SK-MEL-5 (cell line): ENCODE data around the gene ABCC9. TPM values are rescaled to one million over a fixed set of nuclear protein-coding genes. Genes with fewer than 3 reads are reported as not detected.
"Not testable (repeated sequence)": the region's sequence is repeated elsewhere in the genome, so short reads cannot be mapped to it uniquely, and the experiment has no call there.

Experiments used
- DNase-seq: peaks from one replicate; pipeline ENCODE4 v3.0.0-alpha.2; 2016; ENCODE audit warnings: low read depth, low spot score
- in situ Hi-C: cut with HindIII; loops from 2 replicates; pipeline ENCODE4 v1.10.0; 2016; ENCODE audit warnings: low sequenced_read_pairs, high pct_unique_total_duplicates, low pct_unique_long_range_greater_than_20kb
- total RNA-seq: library from RNA; depleted of rRNA; stranded (reverse); fragments of >200 nt; shearing (Covaris generic); gene quantifications from 2 replicates; pipeline ENCODE4 v1.2.3, GENCODE V29; 2014

Gene ABCC9
- total RNA-seq, 1 experiment from 2014 or later: not detected

DNA sequence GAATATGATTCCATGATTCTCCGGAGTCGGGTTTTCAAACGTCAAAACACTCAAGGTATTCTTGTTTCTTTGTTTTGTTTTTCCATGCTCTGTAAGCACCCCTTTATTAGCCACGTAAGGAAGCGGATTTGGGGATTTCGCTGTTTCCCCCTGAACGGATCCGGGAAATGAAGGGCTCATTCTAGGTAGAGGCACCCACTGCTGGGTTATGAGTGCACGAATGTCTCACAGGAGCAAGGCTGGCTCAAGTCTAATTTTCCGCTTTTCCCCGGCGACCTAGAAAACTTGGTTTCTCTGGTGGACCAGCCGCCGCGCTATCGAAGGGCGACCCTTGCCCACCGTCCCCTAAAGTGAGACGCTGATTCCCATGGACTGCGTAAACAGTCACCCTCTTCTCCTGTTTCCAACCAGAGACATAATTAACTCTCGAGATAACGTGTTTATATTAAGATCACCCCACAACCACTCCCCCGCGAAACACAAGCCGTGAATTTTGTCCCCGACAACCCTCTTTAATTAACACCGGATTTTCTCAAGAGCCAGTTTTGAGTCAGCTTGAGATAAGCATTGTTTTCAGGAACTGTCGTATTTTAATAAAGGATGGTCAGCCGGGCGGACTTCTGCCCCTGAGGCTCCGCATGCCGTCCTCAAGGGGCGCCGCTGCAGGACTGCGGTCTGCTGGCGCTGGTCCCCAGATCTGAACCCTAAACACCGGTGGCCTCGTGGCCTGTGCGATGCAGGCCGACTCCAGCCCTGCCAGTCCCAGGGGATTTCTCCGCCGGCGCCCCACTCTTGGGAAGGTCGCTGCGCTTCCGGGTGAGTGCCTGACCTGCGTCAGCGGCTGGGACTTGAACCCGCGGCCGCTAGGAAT lies 515 bp upstream of the ABCC9 start:
- no peak for DNase-seq
- in situ Hi-C loops: no loop called here

DNA sequence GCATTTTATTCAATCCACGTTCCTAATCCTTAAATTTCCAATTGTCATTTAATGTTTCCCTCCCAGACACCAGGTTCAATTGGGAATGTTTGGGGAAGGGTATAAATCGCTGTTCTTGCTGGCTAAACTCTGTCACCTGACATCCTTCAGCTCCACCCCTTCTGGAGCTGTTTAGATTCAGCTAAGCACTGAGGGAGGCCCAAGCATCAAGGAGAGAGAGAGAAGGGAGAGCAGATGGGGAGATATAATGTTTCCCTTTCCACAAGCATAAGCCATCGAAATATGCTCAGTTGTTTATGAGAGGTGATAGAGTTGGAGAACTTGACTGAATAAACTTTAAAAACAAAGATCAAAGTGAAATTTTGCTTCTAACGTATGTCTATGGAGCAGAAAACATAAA lies 1.8 kb downstream of the ABCC9 start:
- no peak for DNase-seq
- in situ Hi-C loops: no loop called here

DNA sequence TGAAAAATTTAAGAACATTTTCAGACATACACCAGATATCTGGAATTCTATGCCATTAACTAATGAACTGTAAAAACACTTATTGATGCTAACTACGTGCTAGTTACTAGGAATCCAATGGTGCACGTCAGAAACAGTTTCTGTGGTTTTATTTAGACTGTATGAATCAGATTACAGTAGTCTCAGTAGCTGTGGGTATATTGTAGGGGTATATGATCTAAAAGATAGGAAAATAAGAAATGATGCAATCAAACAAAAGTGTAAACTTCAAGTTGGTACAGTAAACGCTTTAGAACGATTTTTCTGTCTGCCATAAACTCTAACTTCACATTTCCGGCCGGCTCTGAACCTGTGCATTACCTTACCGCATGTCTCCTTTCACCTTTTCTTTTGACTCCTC lies 2.3 kb downstream of the ABCC9 start:
- in situ Hi-C loops: no loop called here
- DNase-seq: no peak

DNA sequence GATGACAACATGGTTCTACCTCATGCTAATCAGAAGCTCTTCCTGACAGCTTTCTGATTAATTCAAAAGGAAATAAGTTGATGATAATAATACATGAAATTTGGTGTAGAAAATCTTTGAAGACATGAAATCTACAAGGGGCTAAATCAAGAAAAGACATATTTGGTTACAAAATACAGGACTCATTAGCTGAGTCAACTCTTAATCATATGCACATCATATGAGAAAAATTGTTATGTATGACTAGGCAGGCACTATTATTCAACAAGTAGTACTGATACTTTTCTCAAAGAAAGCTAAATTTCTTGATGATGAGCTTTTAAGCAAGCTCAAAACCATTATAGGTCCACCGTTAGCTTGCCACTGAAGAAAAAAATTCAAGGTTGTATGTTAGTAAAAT lies 7.1 kb downstream of the ABCC9 start:
- in situ Hi-C loops: no loop called here
- DNase-seq: no peak

DNA sequence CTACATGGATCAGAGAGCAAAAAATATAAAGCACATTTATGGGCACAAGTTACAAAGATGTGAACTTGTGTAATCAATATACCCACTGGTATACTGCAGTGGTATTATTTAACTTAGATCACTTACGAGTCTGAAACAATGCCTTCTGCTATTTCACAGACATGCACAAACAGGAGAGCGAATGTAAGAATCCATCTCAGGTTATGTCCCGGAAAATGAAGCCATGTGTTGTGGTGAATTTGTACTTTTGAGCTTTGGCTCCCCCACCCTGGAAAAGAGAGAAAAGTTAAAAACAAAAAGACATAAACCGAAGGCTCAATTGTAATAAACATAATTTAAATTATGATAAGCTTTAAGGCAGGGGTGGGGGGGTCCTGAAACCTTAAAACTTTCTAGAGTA lies 7.6 kb downstream of the ABCC9 start:
- DNase-seq: no peak
- in situ Hi-C loops: no loop called here

DNA sequence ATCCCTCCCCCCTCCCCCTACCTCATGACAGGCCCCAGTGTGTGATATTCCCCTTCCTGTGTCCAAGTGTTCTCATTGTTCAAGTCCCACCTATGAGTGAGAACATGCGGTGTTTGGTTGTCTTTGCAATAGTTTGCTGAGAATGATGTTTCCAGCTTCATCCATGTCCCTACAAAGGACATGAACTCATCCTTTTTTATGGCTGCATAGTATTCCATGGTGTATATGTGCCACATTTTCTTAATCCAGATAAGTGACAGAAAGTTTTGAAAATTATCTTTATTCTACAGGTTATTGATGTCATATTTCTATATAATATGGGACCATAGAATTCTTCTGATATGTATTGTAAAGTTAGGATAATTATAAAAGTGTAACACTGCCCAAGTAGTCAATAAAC lies 11.3 kb downstream of the ABCC9 start:
- in situ Hi-C loops, DNase-seq: not testable (repeated sequence)

DNA sequence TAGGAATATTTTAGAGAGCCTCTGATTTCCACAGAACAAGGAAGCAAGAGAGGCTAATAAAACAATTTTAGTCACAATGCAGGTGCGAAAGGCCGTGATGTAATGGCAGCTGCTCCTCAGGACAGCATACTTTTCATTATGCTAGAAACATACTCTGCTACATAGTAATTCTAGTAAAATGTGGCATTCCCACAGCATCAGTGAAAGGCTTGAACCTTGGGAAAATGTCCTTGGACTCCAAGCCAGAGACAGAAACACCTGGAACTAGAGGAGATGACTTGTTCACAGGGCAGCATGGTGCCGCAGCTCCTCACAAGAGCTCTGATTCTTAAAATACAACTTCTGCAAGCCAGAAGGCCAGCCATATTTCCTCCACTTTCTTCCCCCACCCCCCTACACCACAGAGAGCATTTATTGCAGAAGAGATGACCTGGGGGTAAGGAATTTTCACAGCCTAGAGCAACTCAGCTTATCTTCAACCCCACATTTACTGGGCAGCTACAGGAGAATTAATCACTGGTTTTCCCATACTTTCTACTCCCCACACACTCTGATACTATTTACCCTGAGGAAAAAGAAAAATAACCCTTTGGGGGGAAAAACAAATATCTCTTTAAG lies 15.8 kb downstream of the ABCC9 start:
- in situ Hi-C loops: no loop called here
- DNase-seq: no peak

DNA sequence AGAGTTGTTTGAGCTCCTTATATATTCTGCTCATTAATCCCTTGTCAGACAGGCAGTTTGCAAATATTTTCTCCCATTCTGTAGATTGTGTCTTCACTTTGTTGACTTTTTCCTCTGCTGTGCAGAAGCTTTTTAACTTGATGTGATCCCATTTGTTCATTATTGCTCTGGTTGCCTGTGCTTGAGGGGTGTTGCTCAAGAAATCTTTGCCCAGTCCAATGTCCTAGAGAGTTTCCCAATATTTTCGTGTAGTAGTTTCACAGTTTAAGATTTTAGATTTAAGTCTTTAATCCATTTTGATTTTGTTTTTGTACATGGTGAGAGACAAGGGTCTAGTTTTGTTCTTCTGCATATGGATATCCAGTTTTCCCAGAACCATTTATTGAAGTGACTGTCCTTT lies 19.8 kb downstream of the ABCC9 start:
- in situ Hi-C loops: no loop called here
- DNase-seq: no peak

DNA sequence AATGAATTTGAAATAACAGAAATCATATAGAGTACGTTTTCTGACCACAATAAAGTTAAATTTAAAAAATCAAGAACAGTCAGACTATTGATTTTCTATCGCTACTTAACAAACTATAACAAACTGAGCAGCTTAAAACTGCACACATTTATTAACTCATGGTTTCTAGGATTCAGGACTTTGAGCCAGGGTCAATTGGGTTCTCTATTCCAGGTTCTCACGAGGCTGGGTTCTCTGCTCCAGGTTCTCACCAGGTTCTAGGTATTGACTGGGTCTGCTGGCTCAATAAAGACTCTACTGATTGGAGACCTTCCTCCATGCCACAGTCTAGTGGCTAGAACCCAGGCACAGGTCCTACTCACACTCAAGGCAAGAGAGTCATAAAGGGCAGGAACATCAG lies 22.8 kb downstream of the ABCC9 start:
- DNase-seq: no peak
- in situ Hi-C loops: no loop called here

DNA sequence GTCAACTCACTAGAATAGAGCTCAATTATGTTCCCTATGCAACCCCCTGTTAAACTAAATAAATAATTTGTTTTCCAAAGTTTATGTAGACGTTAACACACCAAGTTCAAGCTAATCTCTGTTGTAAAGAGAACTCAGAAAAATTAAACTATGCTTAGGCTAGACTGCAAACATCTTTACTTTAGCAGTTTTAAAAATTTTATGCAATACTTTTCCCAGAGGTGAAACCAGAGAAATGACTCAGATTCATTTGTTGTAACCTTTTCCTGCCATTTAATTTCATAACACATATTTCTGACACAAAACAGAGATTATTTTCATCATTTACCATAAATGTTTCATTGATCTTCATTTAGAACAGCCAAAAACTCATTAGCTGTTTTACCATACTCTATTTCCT lies 27.4 kb downstream of the ABCC9 start:
- DNase-seq: no peak
- in situ Hi-C loops: no loop called here

DNA sequence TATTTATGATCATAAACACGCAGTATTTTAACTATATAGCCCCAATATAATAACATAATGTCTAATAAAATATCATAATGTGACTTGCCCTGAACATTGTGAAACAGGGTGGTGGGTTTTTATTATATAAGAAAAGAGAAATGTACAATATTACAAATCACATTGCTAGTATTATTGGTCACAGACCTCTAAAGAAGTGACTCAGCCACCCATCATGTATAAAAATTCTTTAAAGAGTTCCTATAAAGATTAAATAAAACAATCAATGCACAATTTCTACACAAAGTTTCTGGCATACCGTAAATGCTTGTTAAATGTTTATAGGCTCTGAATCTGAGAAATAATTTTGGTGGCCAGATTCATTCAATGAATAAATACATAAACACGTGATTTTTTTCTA lies 28.9 kb downstream of the ABCC9 start:
- DNase-seq: no peak
- in situ Hi-C loops: no loop called here

DNA sequence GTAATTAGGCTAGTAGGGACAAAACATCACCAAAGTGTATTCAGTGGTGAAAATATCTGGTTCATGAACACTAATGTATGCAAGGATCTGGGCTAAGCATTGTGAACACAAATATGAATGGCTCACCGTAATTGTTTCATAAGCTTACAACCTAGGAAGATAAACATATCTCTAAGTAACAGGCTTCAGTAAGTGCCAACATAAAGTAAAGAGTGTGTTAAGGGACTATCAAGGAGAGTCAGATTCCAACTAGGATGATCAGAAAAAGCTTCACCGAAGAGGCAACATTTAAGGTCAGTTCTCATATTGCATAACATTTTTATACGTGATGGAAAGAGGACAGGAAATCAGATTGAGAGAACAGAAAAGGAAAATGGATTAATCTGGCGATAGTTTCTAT lies 29.4 kb downstream of the ABCC9 start:
- DNase-seq: no peak
- in situ Hi-C loops: no loop called here

DNA sequence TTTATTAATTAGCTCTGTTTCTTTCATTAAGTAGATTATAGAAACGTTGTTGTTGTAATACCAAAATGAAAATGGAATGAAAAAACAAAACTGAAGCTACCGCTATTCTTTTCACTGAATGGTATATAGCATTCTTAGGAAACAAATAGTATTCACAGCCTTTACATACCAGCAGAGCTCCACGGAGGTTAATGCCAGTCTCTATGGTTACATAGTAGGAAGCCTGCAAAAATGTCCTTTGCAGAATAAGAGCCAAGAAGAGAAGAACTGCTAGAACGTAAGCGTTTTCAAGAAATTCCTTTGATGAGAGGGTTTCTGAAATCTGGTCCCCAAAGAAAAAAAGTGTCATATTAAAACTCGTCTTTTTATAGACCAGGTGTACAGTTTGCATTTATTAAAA lies 30.6 kb downstream of the ABCC9 start:
- in situ Hi-C loops: no loop called here

DNA sequence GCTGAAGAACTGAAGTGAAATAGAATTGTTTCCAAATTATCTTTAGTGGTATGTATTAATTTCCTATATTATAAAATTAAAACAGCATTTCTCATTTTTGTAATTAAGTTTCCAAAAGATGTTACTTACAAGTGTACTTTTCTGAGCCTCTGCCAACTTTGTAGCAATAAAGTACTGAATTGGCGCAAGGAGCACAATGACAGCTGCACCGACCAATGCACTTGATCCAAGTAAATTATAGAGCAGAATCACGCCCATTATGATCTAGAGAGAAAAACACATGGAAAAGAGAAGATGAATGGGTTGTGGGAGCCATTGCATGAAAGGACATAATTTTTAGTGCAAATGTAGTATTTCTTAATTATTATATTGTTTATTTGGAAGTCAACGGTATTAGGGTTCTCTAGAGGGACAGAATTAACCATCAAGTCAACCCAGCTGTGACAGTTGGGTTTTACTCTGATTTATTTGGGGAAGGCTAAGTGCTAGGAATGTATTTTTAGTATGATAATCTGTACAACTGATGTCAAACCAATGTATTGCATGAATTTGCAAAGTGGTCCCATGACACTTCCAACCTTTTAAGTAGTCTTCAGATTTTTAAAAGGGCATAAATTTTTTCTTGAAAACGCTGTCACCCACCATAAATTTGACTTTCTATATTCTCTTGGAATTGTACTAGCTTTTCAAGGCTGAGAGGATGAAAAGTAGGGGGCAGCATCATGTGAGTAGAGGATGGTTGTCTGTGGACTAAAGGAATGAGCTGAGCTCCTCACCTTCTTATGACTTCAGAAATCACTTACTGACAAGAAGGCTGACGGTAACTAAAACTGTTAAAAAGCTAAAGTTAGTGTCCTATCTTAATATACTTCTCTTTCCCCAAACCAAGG lies 33.0 kb downstream of the ABCC9 start:
- in situ Hi-C loops: no loop called here
- DNase-seq: no peak

More for the DNA sequence above, 30.6 kb downstream of the ABCC9 start:
- DNase-seq: no peak

DNA sequence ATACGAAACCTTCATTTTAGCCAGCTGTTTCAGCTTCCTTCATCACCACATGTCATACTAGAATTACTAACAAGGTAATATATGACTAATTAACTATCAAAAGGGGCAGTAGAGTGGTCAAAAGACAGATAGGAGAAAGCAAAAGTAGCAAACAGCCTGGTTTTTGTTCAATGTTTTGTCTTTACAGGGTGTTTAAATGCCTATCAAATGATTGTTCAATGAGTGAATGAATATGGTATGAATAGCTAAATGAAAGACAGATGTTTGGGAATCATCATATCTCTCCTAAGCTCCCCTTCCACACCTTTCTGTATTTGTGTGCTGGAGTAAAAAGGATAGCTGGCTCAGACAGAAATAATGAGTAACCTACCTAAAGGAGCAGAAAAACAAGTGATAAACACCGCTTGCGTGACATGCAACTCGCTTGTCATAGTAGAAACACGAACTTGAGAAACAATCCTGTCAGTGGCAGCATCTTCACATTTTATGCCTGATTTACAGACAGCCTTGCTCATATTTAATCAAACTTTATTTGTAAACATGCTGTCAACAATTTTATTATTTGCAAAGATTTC lies 34.2 kb downstream of the ABCC9 start:
- in situ Hi-C loops: no loop called here
- no peak for DNase-seq

DNA sequence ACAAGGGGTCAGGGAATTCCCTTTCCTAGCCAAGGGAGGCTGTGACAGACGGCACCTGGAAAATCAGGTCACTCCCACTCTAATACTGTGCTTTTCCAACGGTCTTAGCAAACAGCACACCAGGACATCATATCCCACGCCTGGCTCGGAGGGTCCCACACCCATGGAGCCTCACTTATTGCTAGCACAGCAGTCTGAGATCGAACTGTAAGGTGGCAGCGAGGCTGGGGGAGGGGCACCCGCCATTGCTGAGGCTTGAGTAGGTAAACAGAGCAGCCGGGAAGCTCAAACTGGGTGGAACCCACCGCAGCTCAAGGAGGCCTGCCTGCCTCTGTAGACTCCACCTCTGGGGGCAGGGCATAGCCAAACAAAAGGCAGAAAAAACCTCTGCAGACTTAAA lies 41.7 kb downstream of the ABCC9 start:
- DNase-seq, in situ Hi-C loops: not testable (repeated sequence)

DNA sequence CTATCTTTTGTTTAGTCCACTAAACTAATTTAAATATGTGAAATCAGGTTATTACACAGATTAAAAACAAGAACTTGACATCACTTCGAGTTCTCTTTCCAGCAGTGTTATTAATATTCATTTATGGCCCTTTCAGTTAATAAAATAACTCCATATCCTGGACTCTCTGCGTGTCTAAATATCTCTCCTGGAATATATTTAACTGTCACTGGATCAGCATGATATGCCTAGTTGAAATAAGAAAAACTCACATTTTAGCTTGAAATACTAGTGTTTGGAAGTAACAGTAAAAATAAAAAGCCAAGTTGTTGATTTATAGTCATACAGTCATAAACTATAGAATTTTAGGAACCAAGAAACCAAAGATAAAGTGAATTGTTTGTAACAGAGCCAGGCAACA lies 45.6 kb downstream of the ABCC9 start:
- in situ Hi-C loops: no loop called here
- no peak for DNase-seq
